SK-N-MC (cell line): ENCODE data around the gene RNFT1.

ENCODE experiments used
- EZH2 ChIP-seq: fragments of 200-600 bp; sonication (generic); IDR thresholded peaks from one replicate; pipeline ENCODE4 v1.6.1; 2017; ENCODE audit warnings: antibody characterized with exemption
- FOXP2 ChIP-seq: optimal IDR thresholded peaks from 2 replicates; pipeline ENCODE3; 2011; ENCODE audit warnings: mild to moderate bottlenecking, moderate library complexity; ENCODE audit not compliant: insufficient read depth; ENCODE audit errors: extremely low read length, control extremely low read depth
- POLR2AphosphoS5 ChIP-seq: IDR thresholded peaks from 2 replicates; pipeline ENCODE4 v1.6.1; 2012; ENCODE audit warnings: mild to moderate bottlenecking, low read depth, low read length, borderline replicate concordance

DNA sequence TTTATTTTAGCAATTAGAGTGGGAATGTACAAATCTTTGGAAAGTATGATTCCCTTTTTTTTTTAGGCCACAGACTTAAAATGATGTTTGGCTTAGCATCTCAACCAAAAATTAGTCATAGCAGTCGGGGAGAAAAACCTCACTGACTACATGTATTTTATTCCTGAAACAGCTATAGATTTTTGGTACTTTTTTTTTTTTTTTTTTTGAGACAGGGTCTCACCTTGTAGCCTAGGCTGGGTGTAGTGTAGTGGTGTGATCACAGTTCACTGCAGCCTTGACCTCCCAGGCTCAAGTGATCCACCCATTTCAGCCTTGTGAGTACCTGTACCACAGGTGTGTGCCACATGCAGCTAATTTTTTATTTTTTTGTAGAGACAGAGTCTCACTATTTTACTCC lies 23.4 kb downstream of the RNFT1 start:
- TF ChIP-seq POLR2AphosphoS5 (no peak), EZH2 (no peak), FOXP2 (no peak)
